ENCODE measurements around the gene KCNJ16.

Gene KCNJ16

DNA sequence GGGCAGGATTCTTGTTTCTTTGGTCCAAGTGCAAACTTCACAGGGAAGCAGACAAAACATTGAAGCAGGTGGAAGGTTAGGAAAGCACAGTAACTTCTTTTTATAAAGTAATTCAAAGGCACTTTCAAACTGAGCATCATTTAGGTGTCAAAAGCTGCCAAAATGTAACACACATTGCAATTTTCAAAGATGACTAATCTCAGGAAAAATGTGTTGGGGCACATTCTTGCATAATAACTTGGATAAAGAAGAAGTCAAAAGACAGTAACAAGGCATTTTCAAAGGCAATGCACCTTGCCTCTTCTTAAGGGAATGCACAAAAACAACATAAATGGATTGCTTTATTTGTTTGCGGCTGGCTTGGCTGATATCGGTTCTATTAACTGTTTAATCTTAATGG is 97.9 kb downstream of the KCNJ16 start:
- no peak for DNase-seq

DNA sequence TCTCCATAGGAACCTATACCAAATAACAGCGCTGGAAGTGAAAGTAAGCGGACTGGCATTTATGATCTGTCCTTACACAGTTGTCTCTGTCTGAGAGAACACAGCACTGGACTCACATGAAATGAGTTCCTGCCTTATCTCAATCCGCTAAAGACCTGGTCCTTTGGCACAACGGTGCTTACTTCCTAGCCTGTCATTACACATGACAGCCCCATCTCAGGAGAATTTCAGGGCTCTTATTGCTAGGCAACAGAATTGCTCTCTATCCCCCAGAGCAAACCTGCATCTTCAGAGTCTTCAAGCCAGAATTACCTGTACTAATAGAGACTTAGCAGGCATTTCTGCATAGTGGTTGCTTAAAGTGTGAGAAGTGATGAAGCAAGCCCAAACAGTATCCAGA is 98.7 kb downstream of the KCNJ16 start:
- no peak for DNase-seq

DNA sequence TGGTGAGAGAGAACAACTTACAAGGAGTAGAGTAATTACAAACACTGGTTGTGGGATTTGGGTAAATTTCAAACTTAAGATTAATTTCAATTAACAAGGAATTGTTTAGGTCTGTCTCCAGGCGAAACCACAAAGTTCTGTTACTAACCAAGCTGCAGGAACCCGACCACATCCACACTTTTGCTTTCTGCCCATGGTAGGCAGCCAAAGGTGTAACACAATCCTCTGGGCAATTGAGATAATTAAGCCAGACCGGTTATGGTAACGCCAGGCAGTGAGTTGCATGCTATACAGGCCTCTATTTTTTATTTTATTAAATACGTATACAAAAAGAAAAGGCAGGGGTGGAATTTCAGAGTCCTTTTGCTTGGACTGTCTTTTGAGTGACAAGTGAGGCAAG is 106.4 kb downstream of the KCNJ16 start:
- DNase-seq: no peak

DNA sequence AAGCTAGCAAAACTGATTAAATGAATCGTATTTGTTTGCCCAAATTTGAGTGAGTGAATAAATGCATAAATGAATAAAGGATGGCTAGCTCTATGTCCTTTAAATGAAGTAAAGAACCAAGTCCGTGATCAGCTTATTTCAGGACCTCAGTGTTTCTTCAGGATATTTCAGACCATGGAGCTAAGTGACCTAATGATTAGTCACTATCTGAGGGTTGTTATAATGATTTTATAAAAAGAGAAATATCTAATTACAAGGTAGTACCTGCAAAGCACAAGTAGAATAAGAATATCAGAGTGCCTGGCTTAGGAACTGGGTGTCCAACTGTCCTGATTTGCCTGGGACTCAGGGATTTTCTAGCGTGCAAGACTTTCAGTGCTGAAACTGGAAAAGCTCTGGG is 106.8 kb downstream of the KCNJ16 start:
- no peak for DNase-seq

DNA sequence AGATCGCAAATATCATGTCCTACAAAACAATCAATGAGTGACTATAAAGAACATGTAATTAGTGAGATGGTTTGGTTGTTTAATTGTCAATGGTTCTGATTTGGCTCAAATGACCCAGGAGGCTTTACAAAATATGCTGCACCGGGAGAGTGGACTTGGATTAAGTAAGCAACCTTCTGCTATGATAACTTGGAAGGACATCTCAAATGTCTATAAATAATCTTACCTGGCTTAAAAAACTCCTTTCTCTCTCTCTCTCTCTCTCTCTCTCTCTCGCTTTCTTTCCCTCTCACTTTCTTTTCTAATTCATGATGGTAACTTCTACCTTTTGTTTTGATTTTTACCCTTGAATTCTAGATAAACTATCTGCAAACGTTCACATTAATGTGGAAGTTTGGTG is 108.5 kb downstream of the KCNJ16 start:
- no peak for DNase-seq

DNA sequence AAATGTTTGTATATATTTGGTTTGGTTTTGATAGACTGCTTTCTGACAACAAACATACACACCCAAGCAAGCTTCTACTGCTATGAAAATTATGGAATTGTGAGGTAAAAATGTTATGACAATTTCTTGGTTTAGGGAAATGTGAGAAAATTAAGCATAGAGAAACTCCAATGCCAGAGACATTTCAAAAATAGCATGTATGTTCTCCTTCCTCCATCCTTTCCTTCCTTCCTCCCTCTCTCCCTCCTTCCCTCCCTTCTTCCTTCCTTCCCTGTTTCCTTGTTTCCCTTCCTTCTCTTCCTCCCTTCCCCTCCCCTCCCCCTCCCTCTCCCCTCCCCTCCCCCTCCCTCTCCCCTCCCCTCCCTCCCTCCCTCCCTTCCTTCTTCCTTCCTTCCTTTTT is 109.2 kb downstream of the KCNJ16 start:
- no peak for DNase-seq

DNA sequence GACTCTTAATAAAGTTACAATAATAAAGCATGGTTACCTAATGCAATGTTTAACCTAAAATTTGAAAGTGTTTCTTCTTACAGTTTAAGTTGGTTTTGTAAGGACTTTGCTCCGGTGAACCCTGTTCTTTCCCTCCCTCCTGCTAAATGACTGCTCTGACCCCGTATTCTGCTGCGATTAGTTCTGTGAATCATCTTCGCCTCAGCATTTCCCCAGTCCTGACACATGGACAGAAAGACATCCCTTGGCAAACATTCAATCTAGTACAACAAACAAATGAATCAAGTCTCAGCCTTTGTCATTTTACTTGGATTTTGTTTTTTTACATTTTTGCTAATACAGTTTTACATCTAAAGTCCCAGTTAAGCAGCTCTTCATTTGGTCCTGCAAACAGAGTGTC is 109.7 kb downstream of the KCNJ16 start:
- DNase-seq: no peak
